H9 (cell line): ENCODE measurements around the gene TIMM22. TPM values are rescaled to one million over a fixed set of nuclear protein-coding genes. Genes with fewer than 3 reads are reported as not detected.

Experiments
- DNase-seq: peaks from one replicate; pipeline ENCODE4 v3.0.0-alpha.2; 2017
- H2AFZ ChIP-seq: one replicate; pipeline ENCODE4 v1.6.1; 2013; ENCODE audit warnings: mild to moderate bottlenecking, low read length, control low read depth, moderate library complexity
- H2AK5ac ChIP-seq: 2 replicates; pipeline ENCODE4 v1.6.1; 2013; ENCODE audit warnings: low read length, control low read depth, mixed read lengths; ENCODE audit not compliant: insufficient read length
- H2BK120ac ChIP-seq: one replicate; pipeline ENCODE4 v1.6.1; 2013; ENCODE audit warnings: low read depth, mild to moderate bottlenecking, low read length, control low read depth, inconsistent platforms; ENCODE audit not compliant: poor library complexity, severe bottlenecking
- H2BK12ac ChIP-seq: 2 replicates; pipeline ENCODE4 v1.6.1; 2013; ENCODE audit warnings: low read length, control low read depth, mixed read lengths, low read depth; ENCODE audit not compliant: insufficient read length
- H2BK15ac ChIP-seq: 2 replicates; pipeline ENCODE4 v1.6.1; 2013; ENCODE audit warnings: low read depth, low read length, control low read depth
- H2BK20ac ChIP-seq: one replicate; pipeline ENCODE4 v1.6.1; 2013; ENCODE audit warnings: low read depth, mild to moderate bottlenecking, low read length, control low read depth, inconsistent platforms; ENCODE audit not compliant: poor library complexity, severe bottlenecking
- H2BK5ac ChIP-seq: 2 replicates; pipeline ENCODE4 v1.6.1; 2013; ENCODE audit warnings: low read length, control low read depth, mixed read lengths; ENCODE audit not compliant: insufficient read length
- H3K14ac ChIP-seq: 2 replicates; pipeline ENCODE4 v1.6.1; 2013; ENCODE audit warnings: low read length, control low read depth; ENCODE audit not compliant: insufficient read depth
- H3K18ac ChIP-seq: 2 replicates; pipeline ENCODE4 v1.6.1; 2013; ENCODE audit warnings: low read depth, mild to moderate bottlenecking, mixed read lengths, low read length, control low read depth; ENCODE audit not compliant: insufficient read length
- H3K23ac ChIP-seq: 2 replicates; pipeline ENCODE4 v1.6.1; 2013; ENCODE audit warnings: low read length, control low read depth, mixed read lengths, low read depth; ENCODE audit not compliant: insufficient read length
- H3K23me2 ChIP-seq: 2 replicates; pipeline ENCODE4 v1.6.1; 2013; ENCODE audit warnings: low read depth, mild to moderate bottlenecking, mixed read lengths, low read length, control low read depth; ENCODE audit not compliant: insufficient read length, poor library complexity, severe bottlenecking
- H3K27ac ChIP-seq: 2 replicates; pipeline ENCODE4 v1.5.1; 2013; ENCODE audit warnings: low read length, control low read depth, mixed read lengths, low read depth; ENCODE audit not compliant: insufficient read length
- H3K27me3 ChIP-seq: 2 replicates; pipeline ENCODE4 v1.6.1; 2013; ENCODE audit warnings: low read length, control low read depth, inconsistent platforms; ENCODE audit not compliant: insufficient read depth
- H3K4ac ChIP-seq: 2 replicates; pipeline ENCODE4 v1.6.1; 2013; ENCODE audit warnings: low read depth, mild to moderate bottlenecking, control low read depth, inconsistent platforms, low read length, moderate library complexity
- H3K4me1 ChIP-seq: 2 replicates; pipeline ENCODE4 v1.6.1; 2013; ENCODE audit warnings: low read length, control low read depth, inconsistent platforms; ENCODE audit not compliant: insufficient read depth
- H3K4me2 ChIP-seq: 2 replicates; pipeline ENCODE4 v1.6.1; 2013; ENCODE audit warnings: low read length, control low read depth, mixed read lengths; ENCODE audit not compliant: insufficient read length, insufficient read depth
- H3K56ac ChIP-seq: 2 replicates; pipeline ENCODE4 v1.6.1; 2013; ENCODE audit warnings: low read depth, mild to moderate bottlenecking, mixed read lengths, low read length, control low read depth; ENCODE audit not compliant: insufficient read length
- H3K79me1 ChIP-seq: 2 replicates; pipeline ENCODE4 v1.6.1; 2013; ENCODE audit warnings: low read depth, mild to moderate bottlenecking, moderate library complexity, low read length, control low read depth, inconsistent platforms; ENCODE audit not compliant: insufficient read depth, poor library complexity, severe bottlenecking
- H3K79me2 ChIP-seq: 2 replicates; pipeline ENCODE4 v1.6.1; 2013; ENCODE audit warnings: low read length, control low read depth, inconsistent platforms; ENCODE audit not compliant: insufficient read depth
- H3K9ac ChIP-seq: 2 replicates; pipeline ENCODE4 v1.6.1; 2013; ENCODE audit warnings: low read length, control low read depth, mixed read lengths; ENCODE audit not compliant: insufficient read length; ENCODE audit errors: extremely low read depth
- H3K9me3 ChIP-seq: one replicate; pipeline ENCODE4 v1.6.1; 2013; ENCODE audit warnings: low read depth, low read length, inconsistent platforms; ENCODE audit not compliant: control insufficient read depth
- H3T11ph ChIP-seq: one replicate; pipeline ENCODE4 v1.6.1; 2013; ENCODE audit warnings: mild to moderate bottlenecking, low read length, control low read depth, inconsistent platforms
- H4K20me1 ChIP-seq: one replicate; pipeline ENCODE4 v1.6.1; 2013; ENCODE audit not compliant: control insufficient read depth, insufficient read length, insufficient read depth
- H4K5ac ChIP-seq: 2 replicates; pipeline ENCODE4 v1.6.1; 2013; ENCODE audit warnings: low read depth, mild to moderate bottlenecking, mixed read lengths, low read length, control low read depth; ENCODE audit not compliant: insufficient read length
- H4K8ac ChIP-seq: replicated peaks from 2 replicates; pipeline ENCODE4 v1.6.1; 2013; ENCODE audit warnings: low read length, control low read depth, mixed read lengths, low read depth; ENCODE audit not compliant: insufficient read length
- H4K91ac ChIP-seq: 2 replicates; pipeline ENCODE4 v1.6.1; 2013; ENCODE audit warnings: low read depth, mild to moderate bottlenecking, moderate library complexity, mixed read lengths, low read length, control low read depth; ENCODE audit not compliant: insufficient read length
- H3K27ac Mint-ChIP-seq, 3 experiments: 2 replicates in 2 of 3; 3 replicates in 1 of 3; pipeline ENCODE4 v1.8.0; 2020 to 2021; ENCODE audit warnings: mixed read lengths in 3 of 3, mild to moderate bottlenecking in 1 of 3, moderate library complexity in 1 of 3
- H3K27me3 Mint-ChIP-seq: 2 replicates; pipeline ENCODE4 v1.8.0; 2021; ENCODE audit warnings: low read depth, mild to moderate bottlenecking, moderate library complexity, mixed read lengths
- H3K36me3 Mint-ChIP-seq, 3 experiments: 2 replicates in 2 of 3; 3 replicates in 1 of 3; pipeline ENCODE4 v1.8.0; 2020 to 2021; ENCODE audit warnings: low read depth in 3 of 3, mixed read lengths in 3 of 3; ENCODE audit not compliant: insufficient read depth in 1 of 3
- H3K4me1 Mint-ChIP-seq, 2 experiments: 2 replicates each; pipeline ENCODE4 v1.8.0; 2020; ENCODE audit warnings: mixed read lengths in 2 of 2
- H3K4me3 Mint-ChIP-seq, 2 experiments: 2 replicates in 1 of 2; 3 replicates in 1 of 2; pipeline ENCODE4 v1.8.0; 2020 to 2021; ENCODE audit warnings: mild to moderate bottlenecking in 2 of 2, mixed read lengths in 2 of 2, moderate library complexity in 1 of 2
- H3K9me3 Mint-ChIP-seq, 2 experiments: 2 replicates in 1 of 2; 3 replicates in 1 of 2; pipeline ENCODE4 v1.8.0; 2020; ENCODE audit warnings: mild to moderate bottlenecking in 2 of 2, mixed read lengths in 2 of 2, moderate library complexity in 1 of 2
- CTCF ChIP-seq: fragments of 200-600 bp; sonication (generic); conservative IDR thresholded peaks from 3 replicates; pipeline ENCODE4 v1.8.0; 2021; ENCODE audit warnings: antibody characterized with exemption, mild to moderate bottlenecking
- WGBS: extraction: QIAGEN DNeasy Blood & Tissue Kit; methylation state at CpG from one replicate; pipeline ENCODE4 v1.1.7; 2013; ENCODE audit warnings: missing lambda C conversion rate, low lambda C conversion rate, mixed read lengths; ENCODE audit not compliant: insufficient read length; ENCODE audit errors: extremely low coverage; 5-methylcytosine and 5-hydroxymethylcytosine counted together
- total RNA-seq: library from RNA; stranded (reverse); gene quantifications from 2 replicates; pipeline ENCODE4 v1.2.1, GENCODE V29; 2021

The TIMM22 gene
- total RNA-seq, 1 experiment from 2014 or later, result 23.0 TPM

- H3K4me1 Mint-ChIP-seq, result peaks cover 8 to 9% of the 10 kb centered on the region in 2 experiments; a peak in 3 of 4 replicates
- H3K23me2 ChIP-seq, result no peaks in the 10 kb centered on the region
- H2BK12ac ChIP-seq, result no peak overlapping the region
- H3K4me2 ChIP-seq, result no peak overlapping the region
- no peak overlapping the region for H3T11ph ChIP-seq
- H2BK15ac ChIP-seq, result no peak overlapping the region
- H3K4ac ChIP-seq, result no peak overlapping the region
- no peak overlapping the region for H2AFZ ChIP-seq
- H3K4me1 ChIP-seq, result no peaks in the 10 kb centered on the region
- no peaks in the 10 kb centered on the region for H3K9me3 Mint-ChIP-seq
- H2BK120ac ChIP-seq, result no peak overlapping the region
- H3K23ac ChIP-seq, result no peak overlapping the region
- TF ChIP-seq CTCF, result no peak
- no peaks in the 10 kb centered on the region for H4K20me1 ChIP-seq
- no peak overlapping the region for H4K8ac ChIP-seq
- no CpG with 5 or more reads among the region's 16 CpGs for WGBS
- no peak overlapping the region for H3K4me3 Mint-ChIP-seq
- no peaks in the 10 kb centered on the region for H3K27me3 ChIP-seq
- no peaks in the 10 kb centered on the region; the same call in 1 of the 2 replicates for H3K27me3 Mint-ChIP-seq
- H3K36me3 Mint-ChIP-seq, result peaks cover 3 to 34% (median 24%) of the 10 kb centered on the region in 3 experiments; a peak in 6 of 7 replicates
- H2BK20ac ChIP-seq, result no peak overlapping the region
- H3K79me2 ChIP-seq, result no peaks in the 10 kb centered on the region
- H3K9me3 ChIP-seq, result no peaks in the 10 kb centered on the region
- no peaks in the 10 kb centered on the region for H3K79me1 ChIP-seq
- no peak overlapping the region for H3K56ac ChIP-seq
- no peak overlapping the region for H3K18ac ChIP-seq
- no peak overlapping the region for H2BK5ac ChIP-seq
- peak overlapping the region in 1 of 3 experiments; percentile 88; a peak in 2 of 7 replicates for H3K27ac Mint-ChIP-seq
- no peak overlapping the region for H2AK5ac ChIP-seq
- H3K14ac ChIP-seq, result no peak overlapping the region
- DNase-seq, result no peak
- H4K5ac ChIP-seq, result no peak overlapping the region
- H3K27ac ChIP-seq, result no peak overlapping the region
- no peak overlapping the region for H3K9ac ChIP-seq
- H4K91ac ChIP-seq, result no peak overlapping the region
These were observed 9.1 kb downstream of the TIMM22 start for GRCh38 chr17:1006054-1006453.
